Body of pancreas (tissue), 4 donors: Measurements from ENCODE around the gene MAEA.
"Not testable (repeated sequence)": the region's sequence is repeated elsewhere in the genome, so short reads cannot be mapped to it uniquely, and the experiment has no call there.

Source experiments
- POLR2A ChIP-seq, 3 donors: fragments of 450-650 bp; IDR thresholded peaks; one replicate each; pipeline ENCODE4 v1.6.1; 2016; ENCODE audit warnings: antibody characterized with exemption in 3 of 3, mild to moderate bottlenecking in 2 of 3
- TF ChIP-seq, protein P1 (sequence below), 7 experiments: fragments of 450-650 bp in 4 of 7; fragments of 200-600 bp in 3 of 7; sonication (generic) in 3 of 7; IDR thresholded peaks; one replicate each; pipeline ENCODE4 v1.5.1; 2016 to 2019; ENCODE audit warnings: antibody characterized with exemption in 7 of 7

DNA sequence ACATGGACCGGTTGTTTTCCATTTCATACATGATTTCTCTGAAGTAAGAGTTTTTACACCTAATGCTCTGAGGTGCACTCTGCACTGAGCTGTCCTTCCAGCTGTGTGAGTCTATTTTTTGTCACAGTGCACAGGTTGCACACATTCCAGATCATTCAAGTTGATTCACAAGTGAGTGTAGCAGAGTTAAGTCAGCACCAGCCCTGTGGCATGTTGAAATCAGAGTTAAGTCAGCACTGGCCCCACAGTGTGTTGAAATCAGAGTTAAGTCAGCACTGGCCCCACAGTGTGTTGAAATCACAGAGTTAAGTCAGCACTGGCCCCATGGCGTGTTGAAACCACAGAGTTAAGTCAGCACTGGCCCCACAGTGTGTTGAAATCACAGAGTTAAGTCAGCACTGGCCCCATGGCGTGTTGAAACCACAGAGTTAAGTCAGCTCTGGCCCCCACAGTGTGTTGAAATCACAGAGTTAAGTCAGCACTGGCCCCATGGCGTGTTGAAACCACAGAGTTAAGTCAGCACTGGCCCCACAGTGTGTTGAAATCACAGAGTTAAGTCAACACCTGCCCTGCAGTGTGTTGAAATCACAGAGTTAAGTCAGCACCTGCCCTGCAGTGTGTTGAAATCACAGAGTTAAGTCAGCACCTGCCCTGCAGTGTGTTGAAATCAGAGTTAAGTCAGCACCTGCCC, 45.6 kb downstream of the MAEA start:
- TF ChIP-seq, protein P1, sequence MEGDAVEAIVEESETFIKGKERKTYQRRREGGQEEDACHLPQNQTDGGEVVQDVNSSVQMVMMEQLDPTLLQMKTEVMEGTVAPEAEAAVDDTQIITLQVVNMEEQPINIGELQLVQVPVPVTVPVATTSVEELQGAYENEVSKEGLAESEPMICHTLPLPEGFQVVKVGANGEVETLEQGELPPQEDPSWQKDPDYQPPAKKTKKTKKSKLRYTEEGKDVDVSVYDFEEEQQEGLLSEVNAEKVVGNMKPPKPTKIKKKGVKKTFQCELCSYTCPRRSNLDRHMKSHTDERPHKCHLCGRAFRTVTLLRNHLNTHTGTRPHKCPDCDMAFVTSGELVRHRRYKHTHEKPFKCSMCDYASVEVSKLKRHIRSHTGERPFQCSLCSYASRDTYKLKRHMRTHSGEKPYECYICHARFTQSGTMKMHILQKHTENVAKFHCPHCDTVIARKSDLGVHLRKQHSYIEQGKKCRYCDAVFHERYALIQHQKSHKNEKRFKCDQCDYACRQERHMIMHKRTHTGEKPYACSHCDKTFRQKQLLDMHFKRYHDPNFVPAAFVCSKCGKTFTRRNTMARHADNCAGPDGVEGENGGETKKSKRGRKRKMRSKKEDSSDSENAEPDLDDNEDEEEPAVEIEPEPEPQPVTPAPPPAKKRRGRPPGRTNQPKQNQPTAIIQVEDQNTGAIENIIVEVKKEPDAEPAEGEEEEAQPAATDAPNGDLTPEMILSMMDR (IDR thresholded peaks at IDR 0.05): not testable (repeated sequence)
- TF ChIP-seq POLR2A (IDR thresholded peaks at IDR 0.05): not testable (repeated sequence)
